GM21529 (cell line): ENCODE data around the gene SLC38A4.
"Not testable (repeated sequence)": the region's sequence is repeated elsewhere in the genome, so short reads cannot be mapped to it uniquely, and the experiment has no call there.

ENCODE experiments used
- ATAC-seq: cut with Tn5 transposase; IDR thresholded peaks from one replicate; pipeline ENCODE4 v1.9.1; 2021; ENCODE audit not compliant: unreplicated experiment

The SLC38A4 gene

DNA sequence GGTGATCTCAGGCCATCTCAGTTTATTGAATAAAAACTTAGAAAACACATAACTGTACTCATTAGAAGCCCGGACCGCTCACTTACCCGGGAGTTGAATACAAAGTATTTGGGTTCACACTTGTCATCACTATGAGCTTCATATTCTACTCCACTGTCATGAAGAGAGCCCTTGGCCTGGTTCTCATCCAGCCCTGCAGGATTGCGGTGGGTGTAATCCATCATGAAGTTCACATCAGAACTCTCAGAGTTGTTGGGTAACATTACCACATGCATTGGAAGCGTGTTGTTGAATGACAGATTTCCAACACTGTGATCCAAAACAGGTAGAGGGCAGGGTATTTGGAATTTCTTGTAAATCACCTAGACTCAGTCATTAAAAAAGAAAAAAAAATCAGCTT, 47.4 kb downstream of the SLC38A4 start:
- ATAC-seq = no peak

DNA sequence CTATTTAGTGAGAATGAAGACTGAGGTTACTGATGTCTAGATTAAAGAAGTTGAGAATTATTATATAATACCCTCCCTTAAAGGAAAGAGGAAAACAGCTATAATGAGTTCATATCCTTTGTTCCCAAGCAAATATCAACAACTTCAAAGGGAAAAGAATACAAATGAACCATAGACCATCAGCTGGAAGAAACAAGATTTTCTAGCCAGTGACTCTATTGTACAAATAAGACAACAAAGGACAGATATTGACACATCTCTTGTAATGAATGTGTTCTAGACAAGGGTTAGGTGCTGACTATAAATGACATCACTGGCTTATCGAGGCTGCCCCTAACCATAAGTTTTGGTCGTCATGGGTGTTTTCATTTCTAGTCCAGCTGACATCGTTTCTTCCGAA, 48.2 kb downstream of the SLC38A4 start:
- ATAC-seq = no peak

DNA sequence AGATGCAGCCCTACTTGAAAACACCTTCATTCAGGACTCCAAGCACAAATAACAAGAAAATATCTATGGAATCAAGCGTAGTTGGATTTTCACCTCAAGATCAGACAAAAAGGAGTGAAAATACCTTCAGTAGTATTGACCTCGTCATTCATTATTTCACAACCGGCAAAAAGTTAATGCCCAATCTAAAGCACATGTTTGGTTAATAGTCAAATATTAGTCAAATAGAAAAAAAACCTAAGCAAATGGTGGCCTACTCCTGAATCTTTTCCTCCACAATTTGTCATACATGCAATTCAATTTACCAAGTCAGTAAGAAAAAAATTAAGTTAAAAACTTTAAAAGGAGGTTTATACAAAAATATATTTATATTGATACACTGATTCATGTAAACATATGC, 50.0 kb downstream of the SLC38A4 start:
- ATAC-seq = no peak

DNA sequence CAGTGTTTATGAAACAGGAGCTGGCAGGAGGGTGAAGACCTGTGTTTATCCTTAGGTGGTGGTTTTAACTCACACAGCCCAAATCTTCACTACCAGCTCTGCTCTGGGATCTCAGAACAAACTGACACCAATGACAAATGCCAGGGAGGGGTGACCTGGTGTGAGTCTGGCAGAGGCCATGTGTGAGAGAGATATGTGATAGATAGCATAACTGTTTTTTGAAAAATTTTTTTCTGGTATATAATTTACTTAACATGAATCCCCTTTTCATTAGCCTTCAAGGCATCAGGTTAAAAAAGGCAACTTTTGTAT, 51.5 kb downstream of the SLC38A4 start:
- ATAC-seq = no peak

DNA sequence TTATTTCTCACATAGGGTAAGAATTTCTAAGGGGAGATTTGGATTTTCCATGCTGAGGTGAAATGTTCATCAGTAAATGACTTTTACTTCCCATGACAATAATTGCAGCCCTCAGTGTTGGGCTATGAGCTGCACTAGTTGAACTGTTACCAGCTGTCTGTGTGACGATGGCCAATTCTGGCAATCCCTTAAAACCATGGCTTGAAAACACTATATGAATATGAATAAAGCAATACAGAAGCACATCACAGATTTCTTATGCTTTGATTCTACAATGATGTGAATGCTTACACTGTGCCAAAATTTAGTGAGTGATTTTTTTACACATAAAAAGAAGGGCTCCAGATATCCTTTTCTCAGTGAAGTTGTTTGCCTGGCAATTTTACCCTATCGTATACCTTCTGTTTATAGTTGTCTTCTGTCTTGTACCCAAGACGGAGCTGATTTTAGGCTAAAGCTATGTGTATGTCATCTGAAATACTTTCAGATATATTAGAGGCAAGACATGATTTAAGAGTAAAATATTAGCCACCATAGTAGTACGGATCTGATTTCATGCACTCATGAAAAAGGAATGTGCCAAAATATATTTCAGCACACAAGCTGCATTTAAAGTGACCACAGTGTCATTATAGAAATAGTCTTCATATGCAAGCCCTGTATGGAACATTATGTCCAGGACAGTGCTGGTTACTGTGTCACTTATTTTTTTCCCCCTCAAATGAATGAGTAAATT, 52.0 kb downstream of the SLC38A4 start:
- no peak for ATAC-seq

DNA sequence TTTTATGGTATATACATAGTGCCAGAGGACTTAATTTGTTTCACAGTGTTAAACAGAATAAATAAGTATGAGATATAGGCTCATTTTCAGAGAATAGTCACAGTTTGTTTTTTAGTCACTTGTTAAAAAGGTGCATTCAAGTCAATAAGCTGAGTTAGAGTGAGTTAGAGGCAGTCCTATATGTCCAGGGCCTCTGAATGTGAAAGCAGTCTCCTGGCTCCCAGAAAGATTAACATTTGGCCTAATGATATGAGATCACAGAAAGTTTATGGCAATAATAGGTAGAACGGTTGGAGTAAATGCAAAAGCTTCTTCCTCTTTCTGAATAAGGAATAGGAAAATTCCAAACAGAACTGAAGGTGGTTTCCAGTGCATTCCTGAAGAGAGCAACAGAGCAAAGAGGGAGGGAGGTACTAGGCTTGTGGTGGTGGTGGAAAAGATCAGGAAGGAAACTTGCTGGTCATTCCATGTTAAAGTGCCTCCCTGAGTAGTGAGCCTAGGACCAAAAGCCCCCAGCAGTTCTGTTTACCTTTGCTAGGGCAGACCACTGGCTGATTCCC, 54.4 kb downstream of the SLC38A4 start:
- no peak for ATAC-seq

DNA sequence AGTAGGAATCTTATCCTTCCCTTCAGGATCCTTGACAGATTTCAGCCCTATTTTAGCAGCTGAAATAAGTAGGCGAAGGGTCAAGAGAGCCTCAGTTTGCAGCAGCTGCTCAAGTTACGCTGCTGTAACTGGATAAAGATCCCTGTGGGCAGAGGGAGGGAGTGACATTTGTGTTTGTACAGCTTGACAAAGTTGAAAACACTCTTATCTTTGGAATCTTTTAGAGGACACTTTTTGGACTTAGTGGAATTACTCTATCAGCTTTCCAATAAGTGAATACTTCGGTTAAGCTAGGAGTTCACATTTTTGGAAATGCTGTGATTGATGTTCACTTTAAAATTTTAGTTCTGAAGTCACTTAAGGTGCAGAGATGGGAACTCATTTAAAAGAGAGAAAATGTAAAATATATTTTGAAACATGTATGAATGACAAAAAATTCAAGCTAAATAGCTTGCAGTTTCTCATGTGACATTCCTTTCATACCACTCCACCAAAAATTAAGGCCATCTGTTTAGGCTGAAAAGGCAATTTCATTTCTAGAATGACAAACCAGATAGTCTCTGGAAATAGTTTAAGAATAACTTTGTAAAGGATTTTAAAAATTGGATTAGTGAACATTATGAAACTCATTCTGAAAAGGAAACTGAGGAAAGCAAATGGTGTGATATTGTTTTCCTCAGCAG, 55.2 kb downstream of the SLC38A4 start:
- no peak for ATAC-seq

DNA sequence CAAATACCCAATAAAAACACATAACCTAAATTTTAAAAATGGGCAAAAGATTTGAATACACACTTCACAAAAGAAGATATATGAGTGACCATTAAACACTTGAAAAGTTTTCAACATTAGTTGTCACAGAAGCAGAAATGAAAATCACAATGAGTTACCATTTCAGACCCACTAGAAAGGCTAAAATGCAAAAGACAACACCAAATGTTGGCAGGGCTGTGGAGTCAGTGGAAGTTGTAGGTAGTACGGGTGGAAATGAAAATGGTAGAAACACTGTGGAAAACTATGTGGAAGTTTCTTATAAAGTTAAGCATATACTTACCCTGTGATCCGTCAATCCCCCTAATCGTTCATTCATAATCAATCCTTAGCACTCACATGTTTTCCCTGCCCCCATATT, 61.8 kb downstream of the SLC38A4 start:
- ATAC-seq = no peak

DNA sequence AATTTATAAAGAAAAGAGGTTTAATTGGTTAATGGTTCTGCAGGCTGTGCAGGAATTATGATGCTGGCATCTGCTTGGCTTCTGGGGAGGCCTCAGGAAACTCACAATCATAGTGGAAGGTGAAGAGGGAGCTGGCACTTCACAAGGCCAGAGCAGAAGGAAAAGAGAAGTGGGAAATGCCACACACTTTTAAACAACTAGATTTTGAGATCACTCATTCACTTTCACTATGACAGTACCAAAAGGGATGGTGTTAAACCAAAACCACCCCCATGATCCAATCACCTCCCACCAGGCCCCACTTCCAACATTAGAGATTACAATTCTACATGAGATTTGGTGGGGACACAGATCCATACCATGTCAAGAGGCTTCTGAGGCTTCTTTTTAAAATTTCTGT, 62.6 kb downstream of the SLC38A4 start:
- ATAC-seq = no peak

DNA sequence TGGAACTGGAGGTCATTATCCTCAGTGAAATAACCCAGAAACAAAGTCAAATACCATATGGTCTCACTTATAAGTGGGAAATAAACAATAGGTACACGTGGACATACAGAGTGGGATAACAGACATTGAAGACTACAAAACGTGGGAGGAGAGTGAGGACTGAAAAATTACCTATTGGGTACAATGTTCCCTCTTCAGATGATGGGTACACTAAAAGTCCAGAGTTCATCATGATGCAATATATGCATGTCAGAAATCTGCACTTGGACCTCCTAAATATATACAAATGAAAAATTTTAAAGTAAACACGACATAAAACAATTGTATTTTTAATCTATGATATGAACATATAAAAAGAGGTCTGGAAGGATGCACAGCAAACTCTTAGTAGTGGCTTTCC, 71.2 kb downstream of the SLC38A4 start:
- no peak for ATAC-seq

DNA sequence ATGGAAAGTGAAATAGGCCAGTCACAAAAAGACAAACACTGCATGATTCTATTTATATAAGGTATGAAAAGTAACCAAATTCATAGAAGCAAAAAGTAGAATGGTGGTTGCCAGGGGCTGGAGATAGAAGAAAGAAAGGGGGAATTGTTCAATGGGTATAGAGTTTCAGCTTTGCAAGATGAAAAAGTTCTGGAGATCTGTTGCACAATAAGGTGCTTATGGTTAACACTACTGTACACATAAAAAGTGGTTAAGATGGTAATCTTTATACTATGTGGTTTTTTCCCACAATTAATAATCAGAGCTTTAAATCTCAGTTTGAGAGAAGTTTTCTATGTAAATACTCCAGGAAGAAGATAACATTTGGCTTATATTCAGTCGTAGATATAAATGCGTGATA, 73.4 kb downstream of the SLC38A4 start:
- no peak for ATAC-seq

DNA sequence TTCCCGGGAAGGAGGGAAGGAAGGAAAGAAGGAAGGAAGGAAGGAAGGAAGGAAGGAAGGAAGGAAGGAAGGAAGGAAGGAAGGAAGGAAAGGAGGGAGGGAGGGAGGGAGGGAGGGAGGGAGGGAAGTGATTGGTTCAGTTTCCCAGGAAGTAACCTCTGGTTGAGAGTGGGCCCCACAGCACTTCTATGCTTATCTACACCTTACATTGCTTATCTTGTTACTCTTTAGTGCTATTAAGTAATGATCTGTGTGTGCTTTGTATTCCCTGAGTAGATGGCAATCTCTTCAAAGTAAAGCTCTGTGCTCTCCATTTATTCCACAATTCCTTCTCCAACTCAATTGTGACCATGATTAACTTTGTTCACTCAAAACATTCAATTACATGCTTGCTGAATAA, 74.6 kb downstream of the SLC38A4 start:
- ATAC-seq = no peak

DNA sequence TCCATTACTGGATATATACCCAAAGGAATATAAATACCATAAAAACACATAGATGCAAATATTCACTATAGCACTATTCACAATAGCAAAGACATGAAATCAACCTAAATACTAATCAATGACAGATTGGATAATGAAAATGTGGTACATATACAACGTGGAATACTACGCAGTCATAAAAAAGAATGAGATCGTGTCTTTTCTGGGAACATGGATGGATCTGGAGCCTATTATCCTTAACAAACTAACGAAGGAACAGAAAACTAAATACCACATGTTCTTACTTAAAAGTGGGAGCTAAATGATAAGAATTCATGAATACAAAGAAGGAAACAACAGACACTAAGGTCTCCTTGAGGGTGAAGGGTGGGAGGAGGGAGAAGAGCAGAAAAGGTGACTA, 76.5 kb downstream of the SLC38A4 start:
- no peak for ATAC-seq

DNA sequence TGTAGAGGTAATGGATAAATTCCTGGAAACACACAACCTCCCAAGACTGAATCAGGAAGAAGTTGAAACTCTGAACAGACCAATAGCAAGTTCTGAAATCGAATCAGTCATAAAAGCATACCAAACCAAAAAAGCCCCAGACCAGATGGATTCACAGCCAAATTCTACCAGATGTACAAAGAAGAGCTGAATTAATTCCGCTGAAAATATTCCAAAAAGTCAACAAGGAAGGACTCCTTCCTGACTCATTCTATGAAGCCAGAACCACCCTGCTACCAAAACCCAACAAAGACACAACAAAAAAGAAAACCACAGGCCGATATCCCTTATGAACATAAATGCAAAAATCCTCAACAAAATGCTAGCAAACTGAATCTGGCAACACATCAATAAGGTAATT, 81.5 kb downstream of the SLC38A4 start:
- ATAC-seq = no peak

DNA sequence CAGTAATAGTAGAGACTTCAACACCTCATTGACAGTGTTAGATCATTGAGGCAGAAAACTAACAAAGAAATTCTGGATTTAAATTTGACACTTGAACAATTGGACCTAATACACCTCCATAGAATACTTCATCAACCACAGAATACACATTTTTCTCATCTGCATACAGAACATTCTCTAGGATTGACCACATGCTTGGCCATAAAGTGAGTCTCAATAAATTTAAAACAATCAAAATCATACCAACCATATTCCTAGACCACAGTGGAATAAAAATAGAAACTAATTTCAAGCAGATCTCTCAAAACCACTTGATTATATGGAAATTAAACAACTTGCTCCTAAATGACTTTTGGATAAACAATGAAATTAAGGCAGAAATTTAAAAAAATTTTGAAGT, 82.3 kb downstream of the SLC38A4 start:
- no peak for ATAC-seq

DNA sequence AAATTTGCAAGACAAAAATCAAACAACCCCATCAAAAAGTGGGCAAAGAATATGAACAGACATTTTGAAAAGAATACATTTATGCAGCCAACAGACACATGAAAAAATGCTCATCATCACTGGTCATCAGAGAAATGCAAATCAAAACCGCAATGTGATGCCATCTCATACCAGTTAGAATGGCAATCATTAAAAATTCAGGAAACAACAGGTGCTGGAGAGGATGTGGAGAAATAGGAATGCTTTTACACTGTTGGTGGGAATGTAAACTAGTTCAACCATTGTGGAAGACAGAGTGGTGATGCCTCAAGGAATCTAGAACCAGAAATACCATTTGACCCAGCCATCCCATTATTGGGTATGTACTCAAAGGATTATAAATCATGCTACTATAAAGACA, 83.5 kb downstream of the SLC38A4 start:
- ATAC-seq = not testable (repeated sequence)

DNA sequence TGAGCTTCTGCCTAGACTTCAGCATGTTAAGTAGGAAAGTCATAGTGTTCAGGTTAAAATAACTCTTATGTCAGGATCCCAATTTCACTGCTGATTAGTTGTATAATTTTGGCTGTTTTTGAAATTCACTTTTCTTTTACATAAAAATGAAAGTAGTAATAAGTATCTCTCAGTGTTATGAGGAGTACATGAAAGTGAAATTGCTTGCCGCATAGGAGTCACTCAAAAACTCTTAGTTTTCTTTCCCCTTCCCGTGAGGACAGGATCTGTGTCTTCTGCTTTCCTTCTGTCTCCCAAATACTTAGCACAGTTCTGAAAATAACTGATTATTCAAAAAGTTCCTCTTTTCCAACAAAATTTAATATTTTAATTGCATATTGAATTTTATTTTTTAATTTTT, 100.5 kb downstream of the SLC38A4 start:
- no peak for ATAC-seq

DNA sequence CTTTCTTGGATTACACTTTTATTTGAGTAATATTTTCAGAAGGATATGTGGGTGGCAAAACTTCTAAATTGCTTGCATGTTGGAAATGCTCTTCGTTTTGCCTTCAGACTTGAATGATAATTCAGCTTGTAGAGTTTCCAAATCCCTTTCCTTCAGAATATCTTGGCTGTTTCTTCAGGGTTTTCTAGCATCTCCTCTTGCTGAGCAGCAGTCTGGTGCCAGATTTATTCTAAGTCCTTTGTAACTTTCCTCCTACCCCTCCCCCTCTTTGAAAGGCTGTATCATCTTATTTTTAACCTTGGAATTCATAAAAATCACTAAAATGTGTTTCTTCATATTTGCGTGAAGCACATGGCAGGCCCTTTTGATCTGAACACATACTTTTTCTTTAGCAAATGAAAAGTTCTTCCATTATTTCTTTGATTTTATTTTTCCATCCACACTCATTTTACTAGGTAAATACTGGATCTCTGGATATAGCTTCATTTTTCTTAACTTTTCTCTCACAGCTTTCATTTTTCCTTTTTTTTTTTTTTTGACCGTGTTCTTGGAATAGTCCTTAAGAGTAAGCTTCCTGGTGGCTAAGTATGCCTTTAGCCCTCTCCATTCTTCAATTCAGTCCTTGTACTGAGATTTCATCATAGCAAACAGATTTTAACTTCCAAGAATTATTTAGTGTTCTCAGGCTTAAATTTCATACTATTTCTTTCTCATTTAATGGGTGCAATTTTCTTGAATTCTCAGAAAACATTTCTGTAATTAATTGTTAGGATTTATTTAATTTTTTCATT, 102.0 kb downstream of the SLC38A4 start:
- ATAC-seq = no peak

DNA sequence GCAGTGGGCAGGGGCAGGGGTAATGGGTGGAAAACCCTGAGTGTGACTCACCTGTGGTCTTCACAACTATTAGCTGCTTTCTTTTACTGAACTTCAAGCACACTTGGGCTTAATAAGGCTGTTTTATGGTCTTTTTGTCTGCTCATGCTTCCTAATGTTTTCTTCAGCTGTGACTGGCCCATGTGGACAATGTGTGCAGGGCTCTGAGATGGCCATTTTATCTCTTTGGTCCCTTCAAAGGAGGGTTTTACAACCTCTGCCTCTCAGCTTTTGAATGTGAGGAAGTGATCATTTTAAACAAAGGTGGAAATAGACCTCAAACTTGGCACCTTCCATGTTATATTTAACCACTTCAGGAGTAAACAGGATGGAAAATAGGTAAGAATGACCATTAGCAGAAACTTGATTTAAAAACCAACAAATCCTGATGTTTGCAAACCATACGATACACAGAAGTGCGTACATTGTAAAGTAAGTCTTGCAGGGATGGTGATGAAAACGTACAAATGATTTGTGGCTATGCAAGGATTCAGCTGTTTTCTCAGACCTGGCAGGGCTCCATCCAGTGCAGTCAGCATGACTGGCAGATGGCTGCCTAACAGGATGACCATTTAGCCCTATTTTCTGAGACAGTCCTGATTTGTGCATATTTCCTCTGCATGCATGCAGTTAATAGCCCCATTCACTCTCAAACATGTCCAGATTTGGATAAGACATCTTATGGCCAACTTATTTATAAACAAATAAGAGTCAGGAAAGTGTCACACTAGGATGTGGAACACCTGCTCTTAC, 103.2 kb downstream of the SLC38A4 start:
- no peak for ATAC-seq

DNA sequence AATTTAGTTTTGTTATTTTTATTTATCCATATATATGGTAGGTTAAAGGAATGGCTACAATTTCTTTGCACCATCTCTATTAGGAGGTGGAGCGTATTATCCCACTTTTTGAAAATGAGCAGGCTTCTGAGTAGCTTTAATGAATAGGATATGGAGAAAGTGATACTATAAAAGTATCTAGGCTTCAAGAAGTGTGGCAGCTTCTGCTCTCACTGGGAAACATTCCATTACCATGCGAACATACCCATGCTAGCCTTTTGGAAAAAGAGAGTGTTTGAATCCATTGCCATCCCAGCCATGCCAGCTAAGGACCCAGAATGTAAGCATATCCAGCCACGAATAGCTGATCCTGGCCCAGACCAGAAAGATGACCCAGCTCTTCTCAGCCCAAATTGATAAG, 107.3 kb downstream of the SLC38A4 start:
- no peak for ATAC-seq

DNA sequence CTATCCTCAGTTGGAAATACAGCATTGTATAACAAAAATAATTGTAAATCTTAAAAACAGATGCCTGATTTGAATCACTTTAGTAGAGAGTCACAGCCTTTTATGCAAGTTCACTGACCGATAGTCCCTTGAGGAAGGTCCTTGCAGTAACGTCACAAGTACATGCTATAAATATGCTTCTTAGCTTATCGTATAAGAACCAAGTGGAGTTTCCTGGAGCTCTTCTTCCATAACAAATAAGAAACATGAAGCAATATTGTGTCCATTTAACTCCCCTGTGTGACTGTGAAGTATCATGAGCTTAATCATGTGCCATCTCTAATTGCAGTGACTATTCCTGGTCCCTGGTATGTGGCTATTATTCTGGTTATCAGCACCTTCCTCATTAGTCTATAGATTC, 107.9 kb downstream of the SLC38A4 start:
- no peak for ATAC-seq
